AG09319 (cell line): ENCODE results near the gene ZCCHC2.

Experiments used
- DNase-seq: peaks from one replicate; pipeline ENCODE4 v3.0.0-alpha.2; 2010; ENCODE audit warnings: low read depth; ENCODE audit errors: extremely low read depth
- TF ChIP-seq, protein P1 (sequence below): IDR thresholded peaks from 2 replicates; pipeline ENCODE4 v1.5.1; 2011; ENCODE audit warnings: low read depth, mild to moderate bottlenecking, inconsistent platforms, low read length, moderate library complexity

The ZCCHC2 gene

GRCh38 chr18:62586151-62586774, 63.4 kb downstream of the ZCCHC2 start:
- TF ChIP-seq, protein P1, sequence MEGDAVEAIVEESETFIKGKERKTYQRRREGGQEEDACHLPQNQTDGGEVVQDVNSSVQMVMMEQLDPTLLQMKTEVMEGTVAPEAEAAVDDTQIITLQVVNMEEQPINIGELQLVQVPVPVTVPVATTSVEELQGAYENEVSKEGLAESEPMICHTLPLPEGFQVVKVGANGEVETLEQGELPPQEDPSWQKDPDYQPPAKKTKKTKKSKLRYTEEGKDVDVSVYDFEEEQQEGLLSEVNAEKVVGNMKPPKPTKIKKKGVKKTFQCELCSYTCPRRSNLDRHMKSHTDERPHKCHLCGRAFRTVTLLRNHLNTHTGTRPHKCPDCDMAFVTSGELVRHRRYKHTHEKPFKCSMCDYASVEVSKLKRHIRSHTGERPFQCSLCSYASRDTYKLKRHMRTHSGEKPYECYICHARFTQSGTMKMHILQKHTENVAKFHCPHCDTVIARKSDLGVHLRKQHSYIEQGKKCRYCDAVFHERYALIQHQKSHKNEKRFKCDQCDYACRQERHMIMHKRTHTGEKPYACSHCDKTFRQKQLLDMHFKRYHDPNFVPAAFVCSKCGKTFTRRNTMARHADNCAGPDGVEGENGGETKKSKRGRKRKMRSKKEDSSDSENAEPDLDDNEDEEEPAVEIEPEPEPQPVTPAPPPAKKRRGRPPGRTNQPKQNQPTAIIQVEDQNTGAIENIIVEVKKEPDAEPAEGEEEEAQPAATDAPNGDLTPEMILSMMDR, result peak; percentile 94

GRCh38 chr18:62586781-62587487, 64.1 kb downstream of the ZCCHC2 start:
- TF ChIP-seq, protein P1, result no peak
- no peak for DNase-seq

More at GRCh38 chr18:62586151-62586774, 63.4 kb downstream of the ZCCHC2 start:
- peak; percentile 35 for DNase-seq

DNA sequence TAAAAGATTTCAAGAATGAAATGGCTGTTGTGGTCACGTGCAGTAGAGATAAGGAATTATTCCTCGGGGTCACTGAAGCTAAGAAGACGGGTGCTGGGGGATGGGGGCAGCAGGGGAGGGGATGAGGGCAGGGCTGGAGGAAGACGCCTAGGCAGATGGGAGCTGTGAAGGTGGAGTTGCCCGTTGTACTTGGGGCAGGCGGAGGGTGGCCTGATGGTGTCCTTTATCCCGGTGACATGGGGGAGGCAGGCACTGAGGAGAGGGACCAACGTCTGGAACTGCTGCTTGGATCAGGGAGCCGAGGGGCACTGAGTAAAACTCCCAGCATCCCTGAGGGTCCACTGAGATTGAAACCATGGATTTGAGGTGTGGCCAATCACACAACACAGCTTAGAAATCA, 64.9 kb downstream of the ZCCHC2 start:
- TF ChIP-seq, protein P1, result no peak
- no peak for DNase-seq

DNA sequence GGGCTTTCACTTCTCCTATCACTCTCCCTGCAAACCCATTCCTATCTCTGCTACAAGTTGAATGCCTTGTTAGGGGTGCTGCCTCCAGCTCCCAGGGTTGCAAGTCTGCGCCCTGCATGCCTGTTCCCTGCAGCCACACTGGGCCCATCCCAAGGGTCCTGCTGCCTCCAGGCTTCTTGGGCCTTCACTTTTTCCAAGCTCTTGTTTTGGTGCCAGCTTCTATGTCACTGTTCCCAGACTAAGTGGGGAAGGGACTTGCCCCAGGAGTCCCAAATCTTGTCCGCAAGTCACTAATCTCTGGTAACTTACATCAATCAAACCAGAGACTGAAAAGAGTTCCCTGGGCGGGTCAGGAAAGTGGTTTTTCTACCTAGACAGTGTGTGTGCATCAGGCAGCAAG, 65.4 kb downstream of the ZCCHC2 start:
- TF ChIP-seq, protein P1, result no peak
- DNase-seq, result no peak

DNA sequence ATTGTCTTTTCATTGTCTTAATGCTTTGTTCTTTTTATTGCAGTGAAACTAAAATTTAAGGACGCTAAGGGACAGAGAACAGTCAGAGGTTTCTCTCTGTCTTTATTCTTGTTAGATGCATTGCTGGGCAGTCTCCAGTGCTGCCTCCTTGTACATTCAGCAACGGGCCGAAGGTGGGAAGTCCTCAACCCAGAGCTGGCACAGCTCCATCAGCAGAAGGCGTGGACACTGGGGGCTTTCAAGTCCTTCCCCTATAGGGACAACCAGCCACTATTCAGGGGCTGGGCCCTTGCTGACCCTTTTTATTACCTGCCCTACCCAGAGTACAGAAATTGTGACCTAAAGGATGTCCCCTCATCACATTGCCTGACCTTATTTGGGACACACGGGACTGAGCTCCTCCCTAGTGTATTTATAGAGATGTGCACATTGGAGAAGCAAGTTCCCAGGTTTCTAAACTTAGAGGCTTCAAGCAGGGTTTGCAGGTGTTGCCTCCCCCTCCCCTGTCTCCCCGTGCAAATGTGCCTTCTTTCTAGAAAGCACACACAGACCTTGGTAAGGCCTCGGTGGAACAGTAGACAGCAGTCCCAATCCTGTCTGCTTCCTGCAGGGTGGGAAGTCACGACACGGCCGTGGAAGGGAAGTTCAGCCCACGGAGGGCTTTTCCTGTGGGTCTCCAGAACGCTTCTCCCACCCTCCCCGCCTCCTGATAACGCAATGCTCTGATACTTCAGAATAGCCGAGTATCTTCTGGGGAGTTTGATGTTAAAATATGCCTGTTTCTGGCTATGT, 68.2 kb downstream of the ZCCHC2 start:
- TF ChIP-seq, protein P1, result no peak
- DNase-seq, result no peak

GRCh38 chr18:62596145-62597005, 73.5 kb downstream of the ZCCHC2 start:
- no peak for DNase-seq
- TF ChIP-seq, protein P1, result no peak
